Caco-2 (cell line): ENCODE results near the gene GUCY1A1. TPM values are rescaled to one million over a fixed set of nuclear protein-coding genes. Genes with fewer than 3 reads are reported as not detected.

Experiments used
- BruUV-seq: library from RNA; stranded (reverse); fragments of 400-500 nt; replicated peaks from 2 replicates; lab custom pipeline; 2021; lab: Mats Ljungman, UMichigan
- CTCF ChIA-PET: fragments of 300-600 bp; sonication (Branson Sonifier 250); formaldehyde crosslinking; loops from one replicate; lab custom pipeline; 2022; ENCODE audit warnings: antibody characterized with exemption; lab: Charles Lee
- POLR2A ChIA-PET: fragments of 300-600 bp; sonication (Branson Sonifier 250); formaldehyde crosslinking; loops from one replicate; lab custom pipeline; 2022; ENCODE audit warnings: antibody characterized with exemption; lab: Charles Lee
- DNase-seq, 2 experiments: peaks; one replicate each; pipeline versions ENCODE4 v3.0.0 to v3.0.0-alpha.2; 2020 to 2022
- H3K27me3 ChIP-seq: replicated peaks from 2 replicates; pipeline ENCODE4 v1.6.0; 2011; ENCODE audit warnings: low read length; ENCODE audit not compliant: control insufficient read depth, insufficient read depth
- H3K36me3 ChIP-seq: 2 replicates; pipeline ENCODE4 v1.5.1; 2011; ENCODE audit warnings: low read length; ENCODE audit not compliant: control insufficient read depth, insufficient read depth
- H3K4me1 ChIP-seq: fragments of 250-450 bp; sonication (Bioruptor Pico); 2 replicates; pipeline ENCODE4 v1.5.1; 2020; ENCODE audit warnings: mild to moderate bottlenecking
- H3K4me3 ChIP-seq: 2 replicates; pipeline ENCODE4 v1.5.1; 2011; ENCODE audit warnings: low read depth, mild to moderate bottlenecking, control low read depth, low read length
- H3K9me3 ChIP-seq: fragments of 250-450 bp; sonication (Bioruptor Pico); 2 replicates; pipeline ENCODE4 v1.5.1; 2020; ENCODE audit warnings: mild to moderate bottlenecking, moderate library complexity
- H3K27ac Mint-ChIP-seq: one replicate; pipeline ENCODE4 v1.8.0; 2022; ENCODE audit warnings: mixed read lengths; ENCODE audit not compliant: unreplicated experiment
- H3K27me3 Mint-ChIP-seq: one replicate; pipeline ENCODE4 v1.8.0; 2022; ENCODE audit warnings: mixed read lengths; ENCODE audit not compliant: insufficient read depth, unreplicated experiment
- H3K36me3 Mint-ChIP-seq: one replicate; pipeline ENCODE4 v1.8.0; 2022; ENCODE audit warnings: mild to moderate bottlenecking, mixed read lengths; ENCODE audit not compliant: insufficient read depth, unreplicated experiment
- H3K4me1 Mint-ChIP-seq: one replicate; pipeline ENCODE4 v1.8.0; 2022; ENCODE audit warnings: low read depth, mixed read lengths; ENCODE audit not compliant: unreplicated experiment
- H3K4me3 Mint-ChIP-seq: one replicate; pipeline ENCODE4 v1.8.0; 2022; ENCODE audit warnings: mild to moderate bottlenecking, moderate library complexity, mixed read lengths; ENCODE audit not compliant: unreplicated experiment
- H3K9me3 Mint-ChIP-seq: one replicate; pipeline ENCODE4 v1.8.0; 2022; ENCODE audit warnings: mixed read lengths; ENCODE audit not compliant: unreplicated experiment
- CTCF ChIP-seq, 2 experiments: fragments of 200-600 bp in 1 of 2; IDR thresholded peaks; 1 replicate in 1 of 2; 2 replicates in 1 of 2; pipeline versions ENCODE4 v1.5.1 to v1.8.0; 2011 to 2022; ENCODE audit warnings: antibody characterized with exemption in 1 of 2, control low read depth in 1 of 2, inconsistent platforms in 1 of 2, low read depth in 1 of 2, low read length in 1 of 2, mild to moderate bottlenecking in 1 of 2, moderate library complexity in 1 of 2; ENCODE audit not compliant: insufficient read depth in 1 of 2, severe bottlenecking in 1 of 2, unreplicated experiment in 1 of 2
- intact Hi-C: fragments of 100-400 bp; cut with micrococcal nuclease; formaldehyde crosslinking; loops from one replicate; pipeline ENCODE4 v1.10.0; 2022; ENCODE audit not compliant: unreplicated experiment
- total RNA-seq: library from RNA; stranded (reverse); gene quantifications from 2 replicates; pipeline ENCODE4 v1.2.3, GENCODE V29; 2022

GUCY1A1 gene
- total RNA-seq, 1 experiment from 2014 or later, result not detected

GRCh38 chr4:155780775-155781174, 114.1 kb downstream of the GUCY1A1 start:
- Histone ChIP-seq H3K36me3 (no peaks in the 10 kb centered on the region), H3K4me3 (no peak overlapping the region), H3K4me1 (peaks cover 6% of the 10 kb centered on the region; the same call in 1 of the 2 replicates), H3K9me3 (no peaks in the 10 kb centered on the region), H3K27me3 (no peaks in the 10 kb centered on the region)
- no TSS peak for BruUV-seq
- intact Hi-C loops, result loop anchor here (10.0 kb wide), 2 partner anchors 106 to 796 kb away; no protein-coding TSS in a partner anchor
- Mint-ChIP-seq H3K4me1 (no peaks in the 10 kb centered on the region), H3K4me3 (no peak overlapping the region), H3K27ac (no peak overlapping the region), H3K36me3 (no peaks in the 10 kb centered on the region), H3K9me3 (no peaks in the 10 kb centered on the region), H3K27me3 (no peaks in the 10 kb centered on the region)
- DNase-seq, result no peak
- ChIA-PET POLR2A (no interaction called here), CTCF (no interaction called here)
- no peak for TF ChIP-seq CTCF (IDR thresholded peaks at IDR 0.05; ENCODE audit: insufficient read depth in 1 of 2, low read depth in 1 of 2, low read length in 1 of 2, severe bottlenecking in 1 of 2, unreplicated experiment in 1 of 2)

GRCh38 chr4:155781249-155781831, 114.7 kb downstream of the GUCY1A1 start:
- BruUV-seq, result no TSS peak
- POLR2A ChIA-PET, result no interaction called here

More at GRCh38 chr4:155781249-155781831, 114.7 kb downstream of the GUCY1A1 start:
- Histone ChIP-seq H3K9me3 (no peaks in the 10 kb centered on the region), H3K4me3 (no peak overlapping the region), H3K4me1 (peaks cover 6% of the 10 kb centered on the region; the same call in 1 of the 2 replicates), H3K27me3 (no peaks in the 10 kb centered on the region), H3K36me3 (no peaks in the 10 kb centered on the region)
- no peak overlapping the region for H3K4me3 Mint-ChIP-seq
- no peaks in the 10 kb centered on the region for H3K4me1 Mint-ChIP-seq
- intact Hi-C loops, result loop anchor here (10.0 kb wide), 2 partner anchors 107 to 797 kb away; no protein-coding TSS in a partner anchor
- H3K27ac Mint-ChIP-seq, result no peak overlapping the region
- no peak for DNase-seq
- no peaks in the 10 kb centered on the region for H3K9me3 Mint-ChIP-seq
- no peaks in the 10 kb centered on the region for H3K27me3 Mint-ChIP-seq
- CTCF ChIA-PET, result no interaction called here
- TF ChIP-seq CTCF (IDR thresholded peaks at IDR 0.05; ENCODE audit: insufficient read depth in 1 of 2, low read depth in 1 of 2, low read length in 1 of 2, severe bottlenecking in 1 of 2, unreplicated experiment in 1 of 2), result no peak
- no peaks in the 10 kb centered on the region for H3K36me3 Mint-ChIP-seq

Other genes starting within 250 kb of the GUCY1A1 start
- gene GUCY1B1, start 92.2 kb downstream of the GUCY1A1 start, total RNA-seq, result not detected in 2 replicates
- not detected in 2 replicates for gene ASIC5, start 199.4 kb downstream of the GUCY1A1 start, total RNA-seq
- gene TDO2, start 236.8 kb downstream of the GUCY1A1 start, total RNA-seq, result 1.6 and 4.7 TPM in 2 replicates